Right lobe of liver (tissue), 6 donors: ENCODE results near the gene SUPT5H. TPM values are rescaled to one million over a fixed set of nuclear protein-coding genes. Genes with fewer than 3 reads are reported as not detected.
"Not testable (repeated sequence)": the region's sequence is repeated elsewhere in the genome, so short reads cannot be mapped to it uniquely, and the experiment has no call there.

Experiments
- ATAC-seq, 4 donors: fragments of 200-7000 bp; cut with Tn5 transposase; one replicate each; pipeline ENCODE4 v1.9.1; 2020; ENCODE audit warnings: mild to moderate bottlenecking in 4 of 4, moderate library complexity in 4 of 4
- DNase-seq, 3 donors: peaks; one replicate each; pipeline ENCODE4 v3.0.0-alpha.2; 2020
- H3K27ac ChIP-seq, 3 donors: fragments of 200-600 bp; one replicate each; pipeline ENCODE4 v1.8.0; 2022
- H3K27me3 ChIP-seq, 2 donors: fragments of 200-600 bp; one replicate each; pipeline ENCODE4 v1.8.0; 2022
- H3K36me3 ChIP-seq, 4 donors: fragments of 200-600 bp; sonication (generic) in 1 of 4; one replicate each; pipeline versions ENCODE4 v1.5.1 to v1.8.0; 2017 to 2022; ENCODE audit warnings: control low read depth in 1 of 4
- H3K4me1 ChIP-seq, 4 donors: fragments of 200-600 bp; sonication (generic) in 1 of 4; one replicate each; pipeline versions ENCODE4 v1.5.1 to v1.8.0; 2017 to 2022; ENCODE audit warnings: control low read depth in 1 of 4
- H3K4me3 ChIP-seq, 3 donors: fragments of 200-600 bp; one replicate each; pipeline ENCODE4 v1.8.0; 2022
- H3K9me3 ChIP-seq, 4 donors: fragments of 200-600 bp; sonication (generic) in 1 of 4; one replicate each; pipeline versions ENCODE4 v1.5.1 to v1.8.0; 2017 to 2022; ENCODE audit warnings: control low read depth in 1 of 4
- POLR2A ChIP-seq: fragments of 450-650 bp; IDR thresholded peaks from one replicate; pipeline ENCODE4 v1.6.1; 2017; ENCODE audit warnings: antibody characterized with exemption, mild to moderate bottlenecking
- WGBS: methylation state at CpG from one replicate; pipeline ENCODE4 v1.1.6; 2018; ENCODE audit warnings: low coverage, low lambda C conversion rate; ENCODE audit not compliant: insufficient coverage; ENCODE audit errors: missing lambda C conversion rate; 5-methylcytosine and 5-hydroxymethylcytosine counted together
- intact Hi-C, 2 donors: fragments of 100-400 bp; cut with DNase I; formaldehyde crosslinking; loops; one replicate each; pipeline versions ENCODE4 v1.11.2 to v1.14.1; 2022
- total RNA-seq, 6 experiments: library from RNA; depleted of rRNA in 2 of 6; stranded (reverse); fragments of >200 nt in 2 of 6; fragmentation: NEBNext Ultra II Directional in 3 of 6; extraction: Animal tissue kit (Norgen Biotek cat#: 25700) in 3 of 6; gene quantifications; one replicate each; pipeline versions ENCODE4 v1.1.0 to v1.2.4, GENCODE V29; 2016 to 2023
- TF ChIP-seq, protein P1 (sequence below), 4 donors: fragments of 200-600 bp in 3 of 4; fragments of 450-650 bp in 1 of 4; IDR thresholded peaks; one replicate each; pipeline versions ENCODE4 v1.5.1 to v1.8.0; 2016 to 2022; ENCODE audit warnings: antibody characterized with exemption in 4 of 4, mild to moderate bottlenecking in 2 of 4
- donor health status: DM: no; HTN: yes; CAD: no.
- donor health status: DM: no; HTN: no; CAD: no.
- donor health status: DM: no; HTN: no; CAD: no.
- donor health status: DM: no; HTN: yes; CAD: no.
- donor health status: DM: no; HTN: yes; CAD: no.

SUPT5H gene
- total RNA-seq, 6 experiments from 2014 or later, result 42.3 to 60.8 (median 54.7) TPM

- Histone ChIP-seq H3K4me3 (no peak overlapping the region), H3K9me3 (no peaks in the 10 kb centered on the region), H3K27ac (no peak overlapping the region), H3K36me3 (peaks cover 0 to 20% (median 1%) of the 10 kb centered on the region in 4 donors), H3K27me3 (no peaks in the 10 kb centered on the region), H3K4me1 (peaks cover 0 to 45% (median 17%) of the 10 kb centered on the region in 4 donors)
- intact Hi-C loops, result no loop called here
- no peak for DNase-seq
- ATAC-seq, result no peak
- TF ChIP-seq POLR2A, result no peak
- TF ChIP-seq, protein P1, sequence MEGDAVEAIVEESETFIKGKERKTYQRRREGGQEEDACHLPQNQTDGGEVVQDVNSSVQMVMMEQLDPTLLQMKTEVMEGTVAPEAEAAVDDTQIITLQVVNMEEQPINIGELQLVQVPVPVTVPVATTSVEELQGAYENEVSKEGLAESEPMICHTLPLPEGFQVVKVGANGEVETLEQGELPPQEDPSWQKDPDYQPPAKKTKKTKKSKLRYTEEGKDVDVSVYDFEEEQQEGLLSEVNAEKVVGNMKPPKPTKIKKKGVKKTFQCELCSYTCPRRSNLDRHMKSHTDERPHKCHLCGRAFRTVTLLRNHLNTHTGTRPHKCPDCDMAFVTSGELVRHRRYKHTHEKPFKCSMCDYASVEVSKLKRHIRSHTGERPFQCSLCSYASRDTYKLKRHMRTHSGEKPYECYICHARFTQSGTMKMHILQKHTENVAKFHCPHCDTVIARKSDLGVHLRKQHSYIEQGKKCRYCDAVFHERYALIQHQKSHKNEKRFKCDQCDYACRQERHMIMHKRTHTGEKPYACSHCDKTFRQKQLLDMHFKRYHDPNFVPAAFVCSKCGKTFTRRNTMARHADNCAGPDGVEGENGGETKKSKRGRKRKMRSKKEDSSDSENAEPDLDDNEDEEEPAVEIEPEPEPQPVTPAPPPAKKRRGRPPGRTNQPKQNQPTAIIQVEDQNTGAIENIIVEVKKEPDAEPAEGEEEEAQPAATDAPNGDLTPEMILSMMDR (IDR thresholded peaks at IDR 0.05), result no peak
- WGBS, result 61% methylated on average over 3 of the region's 8 CpGs
These were observed 3.9 kb downstream of the SUPT5H start for GRCh38 chr19:39449116-39449797.

DNA sequence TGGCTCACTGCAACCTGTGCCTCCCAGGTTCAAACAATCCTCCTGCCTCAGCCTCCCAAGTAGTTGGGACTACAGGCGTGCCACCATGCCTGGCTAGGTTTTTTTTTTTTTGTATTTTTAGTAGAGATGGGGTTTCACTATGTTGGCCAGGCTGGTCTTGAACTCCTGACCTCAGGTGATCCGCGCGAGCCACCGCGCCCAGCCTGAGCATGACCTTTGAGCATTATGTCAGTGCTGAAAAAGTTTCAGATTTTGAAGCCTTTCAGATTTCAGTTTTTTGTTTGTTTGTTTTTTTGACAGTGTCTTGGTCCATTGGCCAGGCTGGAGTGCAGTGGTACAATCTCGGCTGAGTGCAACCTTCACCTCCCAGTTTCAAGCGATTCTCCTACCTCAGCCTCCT lies 5.9 kb downstream of the SUPT5H start:
- 44% methylated on average over 8 of the region's 8 CpGs for WGBS
- DNase-seq, H3K4me3 ChIP-seq, H3K9me3 ChIP-seq, H3K27me3 ChIP-seq, H3K27ac ChIP-seq, intact Hi-C loops: not testable (repeated sequence)
- peaks cover 0 to 28% (median 1%) of the 10 kb centered on the region in 4 donors for H3K36me3 ChIP-seq
- peaks cover 0 to 39% (median 16%) of the 10 kb centered on the region in 4 donors for H3K4me1 ChIP-seq
- ATAC-seq, result peak; percentile 24 to 74 (median 58)

- no peak for TF ChIP-seq POLR2A
- TF ChIP-seq, protein P1 (IDR thresholded peaks at IDR 0.05), result no peak
- DNase-seq, result no peak
- no peak for ATAC-seq
- Histone ChIP-seq H3K27me3 (no peaks in the 10 kb centered on the region), H3K4me1 (no peaks in the 10 kb centered on the region), H3K27ac (no peak overlapping the region), H3K36me3 (peaks cover 0 to 74% (median 33%) of the 10 kb centered on the region in 4 donors), H3K4me3 (no peak overlapping the region), H3K9me3 (no peaks in the 10 kb centered on the region)
- intact Hi-C loops, result no loop called here
- 56% methylated on average over 3 of the region's 3 CpGs for WGBS
These were observed 18.0 kb downstream of the SUPT5H start for GRCh38 chr19:39463403-39463802.

DNA sequence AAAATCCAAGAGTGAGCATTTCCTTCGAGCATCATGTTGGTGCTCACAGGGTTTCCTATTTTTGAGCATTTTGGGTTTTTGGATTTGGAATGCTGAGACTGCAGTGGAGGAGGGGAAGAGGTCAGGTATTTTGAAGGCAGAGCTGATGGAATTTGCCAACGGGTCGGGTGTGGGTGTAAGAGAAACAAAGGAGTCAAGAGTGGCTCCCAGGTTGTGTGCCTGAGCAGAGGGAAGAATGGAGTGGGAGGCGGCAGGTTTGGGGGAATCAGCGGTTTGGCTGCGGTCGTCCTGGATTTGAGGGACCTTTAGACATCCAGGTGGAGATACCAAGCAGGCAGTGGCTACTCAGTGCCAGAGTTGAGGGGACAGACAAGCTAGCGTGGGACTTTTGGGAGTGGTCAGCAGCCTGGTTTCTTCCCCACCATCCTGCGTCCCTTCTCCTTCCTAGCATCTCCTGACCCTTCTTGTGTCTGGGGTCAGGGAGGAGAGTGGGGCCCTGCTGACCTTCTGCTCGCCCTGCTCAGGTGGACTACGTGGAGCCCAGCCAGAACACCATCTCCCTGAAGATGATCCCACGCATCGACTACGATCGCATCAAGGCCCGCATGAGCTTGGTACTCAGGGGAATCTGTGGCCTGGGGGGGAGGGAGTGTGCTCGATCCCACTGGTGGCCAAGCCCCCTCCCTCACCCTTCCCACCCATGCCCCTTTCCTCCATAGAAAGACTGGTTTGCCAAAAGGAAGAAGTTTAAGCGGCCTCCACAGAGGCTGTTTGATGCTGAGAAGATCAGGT lies 20.8 kb downstream of the SUPT5H start:
- Histone ChIP-seq H3K27me3 (no peaks in the 10 kb centered on the region), H3K4me3 (no peak overlapping the region), H3K4me1 (no peaks in the 10 kb centered on the region), H3K36me3 (peaks cover 0 to 76% (median 34%) of the 10 kb centered on the region in 4 donors), H3K27ac (no peak overlapping the region), H3K9me3 (no peaks in the 10 kb centered on the region)
- 86% methylated on average over 7 of the region's 18 CpGs for WGBS
- TF ChIP-seq, protein P1 (IDR thresholded peaks at IDR 0.05), result no peak
- no peak for TF ChIP-seq POLR2A
- ATAC-seq, result no peak
- intact Hi-C loops, result no loop called here
- DNase-seq, result no peak

DNA sequence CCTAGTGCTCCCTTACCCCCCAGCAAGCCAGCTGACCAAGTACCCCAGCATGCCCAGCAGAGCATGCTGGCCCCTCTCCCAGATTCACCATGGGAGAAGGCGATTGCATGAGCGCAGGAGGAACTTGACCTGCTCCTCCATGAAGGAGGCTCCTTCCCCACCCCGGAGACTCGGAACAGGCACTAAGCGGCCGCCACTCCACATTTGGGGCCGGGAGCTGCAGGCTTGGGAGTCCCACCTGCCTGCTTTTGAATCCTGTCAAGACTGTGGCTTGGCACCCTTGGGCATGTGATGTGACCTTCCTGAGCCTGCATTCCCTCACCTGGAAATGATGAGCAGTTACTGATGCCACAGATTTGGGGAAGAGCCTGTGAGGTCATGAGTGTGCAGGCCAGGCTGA lies 22.6 kb downstream of the SUPT5H start:
- H3K36me3 ChIP-seq, result peaks cover 0 to 94% (median 46%) of the 10 kb centered on the region in 4 donors
- no peak for DNase-seq
- intact Hi-C loops, result no loop called here
- no peak for TF ChIP-seq POLR2A
- TF ChIP-seq, protein P1 (IDR thresholded peaks at IDR 0.05), result no peak
- 95% methylated on average over 4 of the region's 7 CpGs for WGBS
- no peak overlapping the region for H3K4me3 ChIP-seq
- ATAC-seq, result no peak
- no peaks in the 10 kb centered on the region for H3K9me3 ChIP-seq
- H3K4me1 ChIP-seq, result no peaks in the 10 kb centered on the region
- H3K27ac ChIP-seq, result no peak overlapping the region
- no peaks in the 10 kb centered on the region for H3K27me3 ChIP-seq
